HG02798 (cell line): ENCODE data around the gene MEFV.
A peak's percentile ranks its signal among the peaks of the same experiment; 100 is the strongest.
"Not testable (repeated sequence)": the region's sequence is repeated elsewhere in the genome, so short reads cannot be mapped to it uniquely, and the experiment has no call there.

Experiments used
- ATAC-seq: cut with Tn5 transposase; IDR thresholded peaks from one replicate; pipeline ENCODE4 v1.9.1; 2021; ENCODE audit warnings: mild to moderate bottlenecking; ENCODE audit not compliant: unreplicated experiment, poor library complexity

The MEFV gene

GRCh38 chr16:3271281-3271680 lies 14.8 kb upstream of the MEFV start:
- ATAC-seq, result not testable (repeated sequence)

DNA sequence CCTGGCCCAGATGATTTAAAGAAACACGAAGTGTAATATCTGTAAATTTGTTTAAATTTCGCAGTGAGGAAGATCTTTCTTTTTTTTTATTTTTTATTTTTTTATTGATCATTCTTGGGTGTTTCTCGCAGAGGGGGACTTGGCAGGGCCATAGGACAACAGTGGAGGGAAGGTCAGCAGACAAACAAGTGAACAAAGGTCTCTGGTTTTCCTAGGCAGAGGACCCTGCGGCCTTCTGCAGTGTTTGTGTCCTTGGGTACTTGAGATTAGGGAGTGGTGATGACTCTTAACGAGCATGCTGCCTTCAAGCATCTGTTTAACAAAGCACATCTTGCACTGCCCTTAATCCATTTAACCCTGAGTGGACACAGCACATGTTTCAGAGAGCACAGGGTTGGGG lies 14.3 kb upstream of the MEFV start:
- not testable (repeated sequence) for ATAC-seq

DNA sequence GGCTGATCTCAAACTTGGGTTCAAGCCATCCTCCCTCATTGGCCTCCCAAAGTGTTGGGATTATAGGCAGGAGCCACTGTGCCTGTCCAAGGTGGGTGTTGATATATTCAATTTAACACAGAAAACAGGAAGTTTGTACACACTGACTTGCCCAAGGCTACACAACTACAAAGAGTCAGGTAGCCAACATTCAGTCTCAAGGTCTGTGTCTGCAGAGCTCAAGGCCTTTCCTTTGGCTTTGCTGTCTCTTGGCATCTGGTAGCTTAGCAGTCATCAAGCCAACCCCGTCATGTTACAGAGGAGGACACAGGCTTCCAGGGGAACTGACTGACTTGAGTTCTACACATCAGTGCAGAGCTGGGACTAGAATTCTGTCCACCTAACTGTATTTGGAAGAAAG lies 11.9 kb upstream of the MEFV start:
- ATAC-seq, result no peak

- no peak for ATAC-seq
Observed at GRCh38 chr16:3266873-3267537, 10.6 kb upstream of the MEFV start.

GRCh38 chr16:3264137-3265036 lies 8.0 kb upstream of the MEFV start:
- ATAC-seq, result peak; percentile 89

DNA sequence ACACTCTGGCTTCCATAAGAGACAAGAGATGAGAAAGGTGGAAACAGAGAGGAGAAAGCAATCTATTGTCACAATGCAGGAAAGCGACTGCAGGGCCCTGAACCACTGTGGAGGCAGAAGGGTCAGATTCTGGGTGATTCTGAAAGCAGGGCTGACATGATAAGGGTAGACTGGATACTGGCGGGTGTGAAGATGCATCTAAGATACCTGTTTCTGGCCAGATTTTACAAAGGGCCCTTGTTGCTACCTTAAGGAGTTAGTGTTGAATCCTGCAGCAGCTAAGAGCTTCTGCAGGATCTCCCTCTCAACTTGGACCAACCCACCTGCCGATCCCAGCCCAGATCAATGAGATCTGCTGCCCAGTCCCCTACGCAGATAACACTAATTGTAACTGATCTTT lies 6.1 kb upstream of the MEFV start:
- ATAC-seq, result no peak

DNA sequence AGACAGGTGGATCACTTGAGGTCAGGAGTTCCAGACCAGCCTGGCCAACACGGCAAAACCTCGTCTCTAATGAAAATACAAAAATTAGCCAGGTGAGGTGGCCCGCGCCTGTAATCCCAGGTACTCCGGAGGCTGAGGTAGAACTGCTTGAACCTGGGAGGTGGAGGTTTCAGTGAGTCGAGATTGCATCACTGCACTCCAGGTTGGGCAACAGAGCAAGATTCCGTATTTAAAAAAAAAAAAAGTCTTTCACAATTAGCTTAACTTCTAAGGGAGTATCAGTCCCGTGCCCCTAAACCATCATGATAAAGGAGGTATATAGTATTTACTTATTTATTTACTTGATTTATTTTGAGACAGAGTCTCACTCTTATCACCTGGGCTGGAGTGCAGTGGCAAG lies 3.4 kb upstream of the MEFV start:
- no peak for ATAC-seq

- no peak for ATAC-seq
Observed at GRCh38 chr16:3256866-3257465, 533 bp upstream of the MEFV start.

GRCh38 chr16:3254309-3254708 lies 2.1 kb downstream of the MEFV start:
- ATAC-seq, result no peak

DNA sequence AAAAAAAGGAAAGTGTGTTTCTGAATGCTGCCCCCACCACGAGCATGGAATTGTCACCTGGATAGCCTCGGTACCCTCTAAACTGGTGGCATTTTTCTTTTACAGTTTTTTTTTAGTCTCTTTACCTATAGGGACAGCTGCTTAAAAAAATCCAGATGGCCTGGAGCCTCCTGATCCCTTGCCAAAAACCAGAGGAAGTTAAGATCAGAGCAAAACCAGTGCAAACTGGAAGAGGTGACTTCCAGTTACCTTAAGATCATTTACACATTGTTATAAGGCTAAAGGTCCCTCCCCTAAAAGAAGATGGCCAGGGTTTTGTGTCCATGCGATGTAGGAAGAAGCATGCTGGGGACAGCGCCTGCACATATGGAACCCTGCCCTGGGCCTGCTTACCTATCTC lies 3.5 kb downstream of the MEFV start:
- no peak for ATAC-seq

GRCh38 chr16:3249451-3249850 lies 7.0 kb downstream of the MEFV start:
- no peak for ATAC-seq

DNA sequence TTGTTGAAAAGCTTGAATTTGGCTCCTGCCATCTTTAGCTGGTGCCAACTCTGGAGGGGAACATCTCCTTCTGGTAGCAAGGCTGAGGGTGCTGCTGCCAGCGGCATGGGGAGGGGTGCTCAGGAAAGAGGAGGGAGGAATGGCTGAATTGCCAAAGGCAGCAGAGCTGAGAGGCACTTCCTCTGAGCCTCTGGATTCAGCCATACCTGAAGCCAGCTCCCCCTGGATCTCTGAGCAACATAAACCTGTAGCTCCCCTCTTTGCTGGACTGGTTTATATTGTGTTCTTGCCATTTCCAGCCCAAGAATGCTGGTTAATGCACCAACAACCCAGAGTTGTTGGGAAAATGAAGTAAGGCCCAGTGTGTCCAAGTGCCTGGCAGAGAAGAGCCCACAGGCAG lies 7.4 kb downstream of the MEFV start:
- ATAC-seq, result no peak

DNA sequence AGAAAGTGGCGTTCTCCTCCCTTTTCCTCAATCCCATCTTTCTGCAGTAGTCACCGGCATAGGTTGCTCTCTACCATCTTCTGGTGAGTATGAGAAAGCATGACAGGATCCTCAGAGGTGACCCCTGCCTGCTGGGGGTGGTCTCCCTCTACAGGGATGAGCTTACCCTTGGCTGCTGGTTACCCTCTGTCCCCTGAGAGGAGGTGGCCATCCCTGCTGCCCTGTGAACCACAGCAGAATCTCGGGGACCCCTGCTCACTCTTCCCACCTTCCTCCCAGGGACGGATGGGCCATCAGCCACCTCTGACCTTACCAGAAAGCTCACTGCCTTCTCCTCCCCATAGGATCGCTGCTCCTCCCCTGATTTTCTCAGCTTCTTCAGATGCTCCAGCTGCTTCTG lies 7.8 kb downstream of the MEFV start:
- no peak for ATAC-seq

DNA sequence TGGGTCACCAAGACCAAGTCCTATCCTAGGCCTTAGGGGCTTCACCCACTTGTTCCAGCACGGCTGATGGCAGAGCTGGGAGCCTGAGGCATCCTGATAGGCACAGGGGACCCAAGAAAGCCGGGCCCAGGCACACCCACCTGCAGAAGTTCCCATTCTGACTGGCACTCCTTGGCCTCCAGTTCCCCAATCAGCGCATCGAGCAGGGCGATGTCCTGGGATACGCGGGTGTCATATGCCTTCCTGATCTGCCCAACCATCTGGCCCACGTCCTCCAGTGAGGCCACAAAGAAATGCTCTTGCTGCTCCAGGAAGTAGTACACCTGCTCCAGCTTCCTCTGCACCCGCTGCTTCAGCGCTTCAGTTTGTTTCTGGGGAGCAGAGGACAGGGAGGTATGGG lies 9.6 kb downstream of the MEFV start:
- ATAC-seq, result no peak

DNA sequence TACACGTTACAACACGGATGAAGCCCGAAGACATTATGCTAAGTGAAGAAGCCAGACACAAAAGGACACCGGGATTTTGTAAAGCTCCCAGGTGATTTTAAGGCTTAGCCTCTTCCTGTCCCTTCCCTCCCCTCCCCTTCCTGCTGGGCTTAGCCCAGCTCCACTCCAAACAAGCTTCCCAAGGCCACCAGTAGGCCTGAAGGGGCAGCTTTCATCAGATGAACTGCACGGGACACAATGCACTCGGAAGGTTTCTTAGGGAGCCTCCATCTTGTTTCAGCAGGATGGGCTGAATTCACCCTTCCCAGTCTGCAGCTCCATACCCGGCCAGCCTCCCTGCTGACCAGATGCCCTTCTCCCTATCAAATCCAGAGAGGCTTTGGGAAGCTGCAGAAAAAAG lies 10.4 kb downstream of the MEFV start:
- ATAC-seq, result no peak

DNA sequence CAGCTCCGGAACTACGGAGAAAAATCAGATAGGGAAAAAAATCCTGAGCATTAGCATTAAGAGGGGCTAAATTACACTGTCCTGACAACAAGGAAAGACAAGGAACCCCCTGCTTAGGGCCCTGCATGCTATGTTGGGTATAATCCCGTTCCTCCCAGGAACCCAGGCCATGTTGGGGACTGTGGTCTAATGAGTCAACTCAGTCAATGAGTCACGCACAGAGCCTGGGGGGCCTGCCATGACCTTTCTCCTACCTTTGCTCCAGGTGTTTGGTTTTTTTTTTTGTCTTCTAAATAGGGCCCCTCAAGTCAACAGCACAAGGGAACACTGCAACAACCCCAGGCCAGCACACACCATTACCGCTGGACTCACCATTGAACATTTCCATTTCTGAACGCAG lies 12.6 kb downstream of the MEFV start:
- no peak for ATAC-seq

DNA sequence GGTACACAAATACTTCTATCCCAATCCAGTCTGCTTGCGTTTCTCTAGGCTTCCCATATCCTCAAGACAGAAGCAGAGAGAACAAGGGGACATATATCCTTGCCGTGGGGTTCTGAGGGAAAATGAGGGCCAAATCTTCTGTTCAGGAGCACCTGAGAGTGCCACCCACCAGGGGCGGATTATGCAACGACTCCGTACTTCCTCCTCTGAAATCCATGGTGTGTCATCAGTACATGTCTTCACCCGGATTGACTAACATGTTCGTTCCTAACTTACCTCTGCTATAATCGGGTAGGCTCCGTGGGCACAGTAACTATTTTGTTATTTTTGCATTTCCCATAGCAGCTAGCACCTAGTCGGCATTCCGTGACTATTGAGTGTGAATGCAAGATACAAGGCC lies 13.7 kb downstream of the MEFV start:
- no peak for ATAC-seq

DNA sequence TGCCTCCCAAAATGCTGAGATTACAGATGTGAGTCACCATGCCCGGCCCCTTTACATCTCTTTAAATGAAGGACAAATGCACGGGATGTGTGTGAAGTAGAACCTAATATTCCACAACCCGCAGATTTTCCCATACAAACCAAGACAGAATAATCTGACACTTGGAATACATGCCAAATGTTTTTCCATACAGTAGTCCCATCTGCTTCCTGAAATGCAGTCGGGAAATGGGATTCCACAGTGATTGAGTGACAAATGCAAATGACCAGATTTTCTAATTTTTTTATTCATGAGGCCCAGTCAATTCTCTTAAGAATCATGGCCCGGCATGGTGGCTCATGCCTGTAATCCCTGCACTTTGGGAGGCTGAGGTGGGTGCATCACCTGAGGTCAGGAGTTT lies 14.7 kb downstream of the MEFV start:
- ATAC-seq, result no peak

GRCh38 chr16:3235856-3236669 lies 20.4 kb downstream of the MEFV start:
- no peak for ATAC-seq

DNA sequence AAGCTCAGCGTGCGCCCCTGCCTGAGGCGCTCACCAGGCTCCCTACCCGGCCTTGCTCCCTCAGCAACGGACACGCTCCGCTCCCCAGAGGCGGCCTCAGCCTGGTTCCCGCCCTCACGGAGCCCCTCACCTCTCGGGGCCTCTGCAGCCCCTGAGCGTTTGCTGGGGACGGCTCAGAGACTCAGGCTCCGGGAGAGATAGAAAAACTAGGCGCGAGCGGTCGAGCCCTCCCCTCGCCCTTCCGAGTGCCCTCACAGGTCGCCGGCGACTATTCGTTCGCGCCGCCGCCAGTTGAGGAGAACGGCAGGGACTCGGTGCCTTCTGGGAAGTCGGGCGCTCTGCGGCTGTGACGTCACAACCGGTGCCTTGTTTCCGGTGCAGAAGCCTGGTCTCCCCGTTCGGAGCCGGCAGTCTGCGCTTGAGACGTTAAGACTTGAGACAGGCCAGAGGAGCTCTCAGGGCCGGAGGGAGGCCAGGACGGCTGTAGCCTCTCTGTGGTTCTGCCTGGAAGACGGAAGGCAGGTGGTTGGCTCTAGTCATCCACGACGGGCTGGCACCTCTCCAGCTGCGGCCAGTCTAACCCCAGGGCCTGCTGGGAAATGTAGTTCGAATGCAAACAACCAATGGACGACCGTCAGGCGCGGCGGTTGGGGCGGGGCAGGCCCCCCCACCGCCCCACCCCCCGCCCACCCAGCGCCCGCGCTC lies 21.4 kb downstream of the MEFV start, which contains the start of gene ZNF200:
TSS of gene ZNF200 (minus strand) at position 302 of the 705 bp plus-strand sequence. CDS start 1,403 bp downstream, outside the sequence.
- ATAC-seq, result peak; percentile 94
